HUES6 (cell line): ENCODE data around the gene PPIP5K2.

Experiments
- H3K27ac ChIP-seq: 2 replicates; pipeline ENCODE4 v1.7.0; 2013; ENCODE audit warnings: low read depth, mild to moderate bottlenecking, low read length, inconsistent platforms
- H3K27me3 ChIP-seq: 2 replicates; pipeline ENCODE4 v1.6.1; 2013; ENCODE audit warnings: low read length; ENCODE audit not compliant: control insufficient read depth, insufficient read depth
- H3K36me3 ChIP-seq: 2 replicates; pipeline ENCODE4 v1.6.1; 2013; ENCODE audit warnings: low read length; ENCODE audit not compliant: control insufficient read depth, insufficient read depth
- H3K4me1 ChIP-seq: 2 replicates; pipeline ENCODE4 v1.6.1; 2013; ENCODE audit warnings: low read length; ENCODE audit not compliant: control insufficient read depth, insufficient read depth
- H3K4me3 ChIP-seq: 2 replicates; pipeline ENCODE4 v1.5.1; 2013; ENCODE audit warnings: low read depth, low read length
- H3K9ac ChIP-seq: one replicate; pipeline ENCODE4 v1.6.1; 2013; ENCODE audit warnings: mild to moderate bottlenecking, low read length
- H3K9me3 ChIP-seq: 2 replicates; pipeline ENCODE4 v1.6.1; 2013; ENCODE audit warnings: low read depth, low read length; ENCODE audit not compliant: control insufficient read depth, insufficient read depth

PPIP5K2 gene

GRCh38 chr5:103244398-103244797, 124.3 kb downstream of the PPIP5K2 start:
- Histone ChIP-seq H3K27ac (no peak overlapping the region), H3K9me3 (no peaks in the 10 kb centered on the region), H3K9ac (no peak overlapping the region), H3K4me3 (no peak overlapping the region), H3K36me3 (no peaks in the 10 kb centered on the region), H3K27me3 (no peaks in the 10 kb centered on the region), H3K4me1 (no peaks in the 10 kb centered on the region)

- H3K9ac ChIP-seq: no peak overlapping the region
- no peaks in the 10 kb centered on the region for H3K4me1 ChIP-seq
- H3K9me3 ChIP-seq: no peaks in the 10 kb centered on the region
- no peak overlapping the region for H3K4me3 ChIP-seq
- no peaks in the 10 kb centered on the region for H3K27me3 ChIP-seq
- H3K27ac ChIP-seq: no peak overlapping the region
- no peaks in the 10 kb centered on the region for H3K36me3 ChIP-seq
Measured at GRCh38 chr5:103245761-103246160, 125.7 kb downstream of the PPIP5K2 start.

- Histone ChIP-seq H3K27ac (no peak overlapping the region), H3K9me3 (no peaks in the 10 kb centered on the region), H3K36me3 (no peaks in the 10 kb centered on the region), H3K9ac (no peak overlapping the region), H3K4me3 (no peak overlapping the region), H3K27me3 (no peaks in the 10 kb centered on the region), H3K4me1 (no peaks in the 10 kb centered on the region)
Measured at GRCh38 chr5:103247118-103247517, 127.0 kb downstream of the PPIP5K2 start.

GRCh38 chr5:103249068-103249467, 129.0 kb downstream of the PPIP5K2 start:
- Histone ChIP-seq H3K4me1 (no peaks in the 10 kb centered on the region), H3K4me3 (no peak overlapping the region), H3K9me3 (no peaks in the 10 kb centered on the region), H3K27ac (no peak overlapping the region), H3K27me3 (no peaks in the 10 kb centered on the region), H3K9ac (no peak overlapping the region), H3K36me3 (no peaks in the 10 kb centered on the region)

- Histone ChIP-seq H3K36me3 (no peaks in the 10 kb centered on the region), H3K27ac (no peak overlapping the region), H3K4me1 (no peaks in the 10 kb centered on the region), H3K9me3 (no peaks in the 10 kb centered on the region), H3K27me3 (no peaks in the 10 kb centered on the region), H3K9ac (no peak overlapping the region), H3K4me3 (no peak overlapping the region)
Measured at GRCh38 chr5:103254921-103255320, 134.8 kb downstream of the PPIP5K2 start.

GRCh38 chr5:103255691-103256090, 135.6 kb downstream of the PPIP5K2 start:
- H3K27me3 ChIP-seq: no peaks in the 10 kb centered on the region
- H3K36me3 ChIP-seq: no peaks in the 10 kb centered on the region
- no peak overlapping the region for H3K4me3 ChIP-seq
- 0 out of 2 replicates have a peak, but pooled peaks cover 3% of the 10 kb centered on the region for H3K4me1 ChIP-seq
- H3K27ac ChIP-seq: no peak overlapping the region
- H3K9ac ChIP-seq: no peak overlapping the region
- no peaks in the 10 kb centered on the region for H3K9me3 ChIP-seq

- H3K27ac ChIP-seq: no peak overlapping the region
- H3K9ac ChIP-seq: no peak overlapping the region
- H3K27me3 ChIP-seq: no peaks in the 10 kb centered on the region
- no peaks in the 10 kb centered on the region for H3K36me3 ChIP-seq
- H3K9me3 ChIP-seq: no peaks in the 10 kb centered on the region
- 0 out of 2 replicates have a peak, but pooled peaks cover 3% of the 10 kb centered on the region for H3K4me1 ChIP-seq
- no peak overlapping the region for H3K4me3 ChIP-seq
Measured at GRCh38 chr5:103256178-103256577, 136.1 kb downstream of the PPIP5K2 start.

- peak within 1 kb of the TSS; percentile 95 for H3K4me3 ChIP-seq
Measured at GRCh38 chr5:103258368-103258956, 138.4 kb downstream of the PPIP5K2 start, which contains the start of gene MACIR. MACIR (plus strand) TSS chr5:103258763; CDS start chr5:103275920, 17,157 bp downstream.

GRCh38 chr5:103258957-103259704, 139.0 kb downstream of the PPIP5K2 start:
- H3K4me1 ChIP-seq: peaks cover 12% of the 10 kb centered on the region
- no peaks in the 10 kb centered on the region for H3K9me3 ChIP-seq
- H3K36me3 ChIP-seq: no peaks in the 10 kb centered on the region
- peak overlapping the region; percentile 95 for H3K4me3 ChIP-seq
- H3K9ac ChIP-seq: peak overlapping the region; percentile 75
- no peaks in the 10 kb centered on the region for H3K27me3 ChIP-seq
- peak overlapping the region; percentile 68; the same call in 1 of the 2 replicates for H3K27ac ChIP-seq

More at GRCh38 chr5:103258368-103258956, 138.4 kb downstream of the PPIP5K2 start, which contains the start of gene MACIR:
- peak within 1 kb of the TSS; percentile 68; the same call in 1 of the 2 replicates for H3K27ac ChIP-seq
- no peaks in the 10 kb centered on the region for H3K9me3 ChIP-seq
- H3K27me3 ChIP-seq: no peaks in the 10 kb centered on the region
- H3K4me1 ChIP-seq: peaks cover 12% of the 10 kb centered on the region
- peak within 1 kb of the TSS; percentile 75 for H3K9ac ChIP-seq
- H3K36me3 ChIP-seq: no peaks in the 10 kb centered on the region

GRCh38 chr5:103259705-103260355, 139.7 kb downstream of the PPIP5K2 start:
- Histone ChIP-seq H3K4me3 (peak overlapping the region; percentile 95), H3K36me3 (no peaks in the 10 kb centered on the region), H3K9ac (peak overlapping the region; percentile 75), H3K27me3 (no peaks in the 10 kb centered on the region), H3K27ac (no peak overlapping the region), H3K4me1 (peaks cover 12% of the 10 kb centered on the region), H3K9me3 (no peaks in the 10 kb centered on the region)

GRCh38 chr5:103260951-103261350, 140.8 kb downstream of the PPIP5K2 start:
- peaks cover 12% of the 10 kb centered on the region for H3K4me1 ChIP-seq
- no peaks in the 10 kb centered on the region for H3K27me3 ChIP-seq
- H3K27ac ChIP-seq: no peak overlapping the region
- no peaks in the 10 kb centered on the region for H3K36me3 ChIP-seq
- no peak overlapping the region for H3K9ac ChIP-seq
- no peaks in the 10 kb centered on the region for H3K9me3 ChIP-seq
- peak overlapping the region; percentile 17; the same call in 1 of the 2 replicates for H3K4me3 ChIP-seq
